Measurements from ENCODE around the gene EYS. TPM values are rescaled to one million over a fixed set of nuclear protein-coding genes. Genes with fewer than 3 reads are reported as not detected.
"Not testable (repeated sequence)": the region's sequence is repeated elsewhere in the genome, so short reads cannot be mapped to it uniquely, and the experiment has no call there.

The EYS gene
- total RNA-seq, 2 donors from 2014 or later = not detected

- TF ChIP-seq, protein P1, sequence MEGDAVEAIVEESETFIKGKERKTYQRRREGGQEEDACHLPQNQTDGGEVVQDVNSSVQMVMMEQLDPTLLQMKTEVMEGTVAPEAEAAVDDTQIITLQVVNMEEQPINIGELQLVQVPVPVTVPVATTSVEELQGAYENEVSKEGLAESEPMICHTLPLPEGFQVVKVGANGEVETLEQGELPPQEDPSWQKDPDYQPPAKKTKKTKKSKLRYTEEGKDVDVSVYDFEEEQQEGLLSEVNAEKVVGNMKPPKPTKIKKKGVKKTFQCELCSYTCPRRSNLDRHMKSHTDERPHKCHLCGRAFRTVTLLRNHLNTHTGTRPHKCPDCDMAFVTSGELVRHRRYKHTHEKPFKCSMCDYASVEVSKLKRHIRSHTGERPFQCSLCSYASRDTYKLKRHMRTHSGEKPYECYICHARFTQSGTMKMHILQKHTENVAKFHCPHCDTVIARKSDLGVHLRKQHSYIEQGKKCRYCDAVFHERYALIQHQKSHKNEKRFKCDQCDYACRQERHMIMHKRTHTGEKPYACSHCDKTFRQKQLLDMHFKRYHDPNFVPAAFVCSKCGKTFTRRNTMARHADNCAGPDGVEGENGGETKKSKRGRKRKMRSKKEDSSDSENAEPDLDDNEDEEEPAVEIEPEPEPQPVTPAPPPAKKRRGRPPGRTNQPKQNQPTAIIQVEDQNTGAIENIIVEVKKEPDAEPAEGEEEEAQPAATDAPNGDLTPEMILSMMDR (IDR thresholded peaks at IDR 0.05) = no peak
- Histone ChIP-seq H3K4me3 (no peak overlapping the region), H3K4me1 (no peaks in the 10 kb centered on the region), H3K9me3 (no peaks in the 10 kb centered on the region), H3K27me3 (no peaks in the 10 kb centered on the region), H3K27ac (no peak overlapping the region), H3K36me3 (no peaks in the 10 kb centered on the region)
- no peak for DNase-seq (ENCODE audit: low spot score)
Observed at GRCh38 chr6:63856271-63856670, 1850.8 kb downstream of the EYS start.

DNA sequence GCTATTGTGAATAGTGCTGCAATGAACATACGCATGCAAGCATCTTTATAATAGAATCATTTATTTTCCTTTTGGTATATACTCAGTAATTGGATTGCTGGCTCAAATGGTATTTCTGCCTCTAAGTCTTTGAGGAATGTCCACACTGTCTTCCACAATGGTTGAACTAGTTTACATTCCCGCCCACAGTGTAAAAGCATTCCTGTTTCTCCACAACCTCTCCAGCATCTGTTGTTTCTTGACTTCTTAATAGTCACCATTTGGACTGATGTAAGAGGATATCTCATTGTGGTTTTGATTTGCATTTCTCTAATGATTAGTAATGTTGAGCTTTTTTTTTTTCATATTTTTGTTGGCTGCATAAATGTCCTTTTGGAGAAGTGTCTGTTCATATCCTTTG is 1862.7 kb downstream of the EYS start:
- Histone ChIP-seq H3K4me3 (no peak overlapping the region), H3K27me3 (no peaks in the 10 kb centered on the region), H3K9me3 (peaks cover 0 to 6% of the 10 kb centered on the region in 2 donors), H3K27ac (no peak overlapping the region), H3K36me3 (no peaks in the 10 kb centered on the region), H3K4me1 (no peaks in the 10 kb centered on the region)
- TF ChIP-seq, protein P1 (IDR thresholded peaks at IDR 0.05) = no peak
- no peak for DNase-seq (ENCODE audit: low spot score)

GRCh38 chr6:63839485-63839884 is 1867.5 kb downstream of the EYS start:
- Histone ChIP-seq H3K4me3 (no peak overlapping the region), H3K9me3 (peaks cover 0 to 6% of the 10 kb centered on the region in 2 donors), H3K27ac (no peak overlapping the region), H3K4me1 (no peaks in the 10 kb centered on the region), H3K36me3 (no peaks in the 10 kb centered on the region), H3K27me3 (no peaks in the 10 kb centered on the region)
- TF ChIP-seq, protein P1 (IDR thresholded peaks at IDR 0.05) = no peak
- no peak for DNase-seq (ENCODE audit: low spot score)

- H3K36me3 ChIP-seq; H3K4me1 ChIP-seq; H3K4me3 ChIP-seq; DNase-seq (ENCODE audit: low spot score); H3K27ac ChIP-seq; H3K27me3 ChIP-seq; H3K9me3 ChIP-seq: not testable (repeated sequence)
Observed at GRCh38 chr6:63828678-63829077, 1878.3 kb downstream of the EYS start.

DNA sequence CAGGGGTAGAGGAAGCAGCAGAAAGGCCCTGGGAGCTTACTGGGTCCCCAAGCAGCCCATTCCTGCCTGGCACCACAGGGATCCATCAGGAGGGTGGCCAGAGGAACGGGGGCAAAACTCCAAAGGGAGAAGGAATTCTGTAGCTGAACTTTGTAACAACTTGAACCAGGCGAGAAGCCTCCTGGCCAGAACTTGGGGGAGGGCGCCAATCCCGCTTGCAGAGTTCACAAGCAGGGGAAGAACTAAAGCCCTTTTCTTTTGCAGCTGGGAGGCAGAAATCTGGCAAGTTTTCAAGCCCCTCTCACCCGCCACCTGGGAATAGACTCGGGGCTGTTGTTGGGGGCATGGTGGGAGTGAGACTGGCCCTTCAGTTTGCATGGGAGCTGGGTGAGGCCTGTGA is 1882.3 kb downstream of the EYS start:
- DNase-seq (ENCODE audit: low spot score) = no peak
- TF ChIP-seq, protein P1 (IDR thresholded peaks at IDR 0.05) = no peak
- Histone ChIP-seq H3K9me3 (peaks cover 3 to 6% of the 10 kb centered on the region in 2 donors), H3K27ac (no peak overlapping the region), H3K4me1 (no peaks in the 10 kb centered on the region), H3K4me3 (no peak overlapping the region), H3K27me3 (no peaks in the 10 kb centered on the region), H3K36me3 (no peaks in the 10 kb centered on the region)

GRCh38 chr6:63821442-63821841 is 1885.6 kb downstream of the EYS start:
- Histone ChIP-seq H3K27me3 (no peaks in the 10 kb centered on the region), H3K36me3 (no peaks in the 10 kb centered on the region), H3K4me3 (no peak overlapping the region), H3K9me3 (peaks cover 3 to 6% of the 10 kb centered on the region in 2 donors), H3K27ac (no peak overlapping the region), H3K4me1 (no peaks in the 10 kb centered on the region)
- no peak for DNase-seq (ENCODE audit: low spot score)
- TF ChIP-seq, protein P1 (IDR thresholded peaks at IDR 0.05) = no peak

Measured in right atrium auricular region (tissue), 2 donors.